ENCODE measurements around the gene ODAD4. TPM values are rescaled to one million over a fixed set of nuclear protein-coding genes. Genes with fewer than 3 reads are reported as not detected.

The ODAD4 gene
- 3.3 TPM for total RNA-seq

- DNase-seq (ENCODE audit: low spot score in 2 of 2) = peak; percentile 73 to 91
Observed at GRCh38 chr17:41930009-41930832, at the start of gene ODAD4. Gene ODAD4 (plus strand): TSS chr17:41930617. CDS start chr17:41930724, 107 bp downstream.

GRCh38 chr17:41882756-41883155 is 47.7 kb upstream of the ODAD4 start:
- DNase-seq (ENCODE audit: low spot score in 2 of 2) (no peak), FAIRE-seq (no peak)

More at GRCh38 chr17:41930009-41930832, at the start of gene ODAD4:
- no peak for FAIRE-seq

- DNase-seq (ENCODE audit: low spot score in 2 of 2) (peak in 1 of 2 donors; percentile 46), FAIRE-seq (no peak)
Observed at GRCh38 chr17:41885733-41886132, 44.7 kb upstream of the ODAD4 start.

- FAIRE-seq = no peak
Observed at GRCh38 chr17:41888332-41888965, 42.0 kb upstream of the ODAD4 start.

GRCh38 chr17:41891135-41892020 is 39.0 kb upstream of the ODAD4 start:
- DNase-seq (ENCODE audit: low spot score in 2 of 2) (no peak), FAIRE-seq (no peak)

More at GRCh38 chr17:41888332-41888965, 42.0 kb upstream of the ODAD4 start:
- no peak for DNase-seq (ENCODE audit: low spot score in 2 of 2)

- FAIRE-seq = no peak
- no peak for DNase-seq (ENCODE audit: low spot score in 2 of 2)
Observed at GRCh38 chr17:41892021-41892376, 38.4 kb upstream of the ODAD4 start.

GRCh38 chr17:41893384-41893783 is 37.0 kb upstream of the ODAD4 start:
- no peak for FAIRE-seq

GRCh38 chr17:41894791-41895331 is 35.6 kb upstream of the ODAD4 start:
- DNase-seq (ENCODE audit: low spot score in 2 of 2) (no peak), FAIRE-seq (no peak)

More at GRCh38 chr17:41893384-41893783, 37.0 kb upstream of the ODAD4 start:
- DNase-seq (ENCODE audit: low spot score in 2 of 2) = no peak

- DNase-seq (ENCODE audit: low spot score in 2 of 2) = no peak
- no peak for FAIRE-seq
Observed at GRCh38 chr17:41895617-41896016, 34.8 kb upstream of the ODAD4 start.

GRCh38 chr17:41896726-41897125 is 33.7 kb upstream of the ODAD4 start:
- DNase-seq (ENCODE audit: low spot score in 2 of 2) (no peak), FAIRE-seq (no peak)

GRCh38 chr17:41901646-41902045 is 28.8 kb upstream of the ODAD4 start:
- DNase-seq (ENCODE audit: low spot score in 2 of 2) (no peak), FAIRE-seq (no peak)

GRCh38 chr17:41904242-41904841 is 26.1 kb upstream of the ODAD4 start:
- no peak for FAIRE-seq

GRCh38 chr17:41905172-41905571 is 25.2 kb upstream of the ODAD4 start:
- FAIRE-seq = no peak

More at GRCh38 chr17:41904242-41904841, 26.1 kb upstream of the ODAD4 start:
- DNase-seq (ENCODE audit: low spot score in 2 of 2) = no peak

GRCh38 chr17:41906465-41907184 is 23.8 kb upstream of the ODAD4 start:
- DNase-seq (ENCODE audit: low spot score in 2 of 2) (no peak), FAIRE-seq (no peak)

More at GRCh38 chr17:41905172-41905571, 25.2 kb upstream of the ODAD4 start:
- no peak for DNase-seq (ENCODE audit: low spot score in 2 of 2)

- DNase-seq (ENCODE audit: low spot score in 2 of 2) = no peak
- no peak for FAIRE-seq
Observed at GRCh38 chr17:41907185-41907556, 23.2 kb upstream of the ODAD4 start.

- no peak for DNase-seq (ENCODE audit: low spot score in 2 of 2)
- FAIRE-seq = no peak
Observed at GRCh38 chr17:41907633-41908539, 22.5 kb upstream of the ODAD4 start.

- no peak for FAIRE-seq
- no peak for DNase-seq (ENCODE audit: low spot score in 2 of 2)
Observed at GRCh38 chr17:41909088-41909487, 21.3 kb upstream of the ODAD4 start.

- DNase-seq (ENCODE audit: low spot score in 2 of 2) (no peak), FAIRE-seq (no peak)
Observed at GRCh38 chr17:41910701-41911391, 19.6 kb upstream of the ODAD4 start.
